H9 (cell line): ENCODE data around the gene DLG2. TPM values are rescaled to one million over a fixed set of nuclear protein-coding genes. Genes with fewer than 3 reads are reported as not detected.

Experiments
- DNase-seq: peaks from one replicate; pipeline ENCODE4 v3.0.0-alpha.2; 2017
- H2AFZ ChIP-seq: one replicate; pipeline ENCODE4 v1.6.1; 2013; ENCODE audit warnings: mild to moderate bottlenecking, low read length, control low read depth, moderate library complexity
- H2AK5ac ChIP-seq: 2 replicates; pipeline ENCODE4 v1.6.1; 2013; ENCODE audit warnings: low read length, control low read depth, mixed read lengths; ENCODE audit not compliant: insufficient read length
- H2BK120ac ChIP-seq: one replicate; pipeline ENCODE4 v1.6.1; 2013; ENCODE audit warnings: low read depth, mild to moderate bottlenecking, low read length, control low read depth, inconsistent platforms; ENCODE audit not compliant: poor library complexity, severe bottlenecking
- H2BK12ac ChIP-seq: 2 replicates; pipeline ENCODE4 v1.6.1; 2013; ENCODE audit warnings: low read length, control low read depth, mixed read lengths, low read depth; ENCODE audit not compliant: insufficient read length
- H2BK15ac ChIP-seq: 2 replicates; pipeline ENCODE4 v1.6.1; 2013; ENCODE audit warnings: low read depth, low read length, control low read depth
- H2BK20ac ChIP-seq: one replicate; pipeline ENCODE4 v1.6.1; 2013; ENCODE audit warnings: low read depth, mild to moderate bottlenecking, low read length, control low read depth, inconsistent platforms; ENCODE audit not compliant: poor library complexity, severe bottlenecking
- H2BK5ac ChIP-seq: 2 replicates; pipeline ENCODE4 v1.6.1; 2013; ENCODE audit warnings: low read length, control low read depth, mixed read lengths; ENCODE audit not compliant: insufficient read length
- H3K14ac ChIP-seq: 2 replicates; pipeline ENCODE4 v1.6.1; 2013; ENCODE audit warnings: low read length, control low read depth; ENCODE audit not compliant: insufficient read depth
- H3K18ac ChIP-seq: 2 replicates; pipeline ENCODE4 v1.6.1; 2013; ENCODE audit warnings: low read depth, mild to moderate bottlenecking, mixed read lengths, low read length, control low read depth; ENCODE audit not compliant: insufficient read length
- H3K23ac ChIP-seq: 2 replicates; pipeline ENCODE4 v1.6.1; 2013; ENCODE audit warnings: low read length, control low read depth, mixed read lengths, low read depth; ENCODE audit not compliant: insufficient read length
- H3K23me2 ChIP-seq: 2 replicates; pipeline ENCODE4 v1.6.1; 2013; ENCODE audit warnings: low read depth, mild to moderate bottlenecking, mixed read lengths, low read length, control low read depth; ENCODE audit not compliant: insufficient read length, poor library complexity, severe bottlenecking
- H3K27ac ChIP-seq: 2 replicates; pipeline ENCODE4 v1.5.1; 2013; ENCODE audit warnings: low read length, control low read depth, mixed read lengths, low read depth; ENCODE audit not compliant: insufficient read length
- H3K27me3 ChIP-seq: 2 replicates; pipeline ENCODE4 v1.6.1; 2013; ENCODE audit warnings: low read length, control low read depth, inconsistent platforms; ENCODE audit not compliant: insufficient read depth
- H3K4ac ChIP-seq: 2 replicates; pipeline ENCODE4 v1.6.1; 2013; ENCODE audit warnings: low read depth, mild to moderate bottlenecking, control low read depth, inconsistent platforms, low read length, moderate library complexity
- H3K4me1 ChIP-seq: 2 replicates; pipeline ENCODE4 v1.6.1; 2013; ENCODE audit warnings: low read length, control low read depth, inconsistent platforms; ENCODE audit not compliant: insufficient read depth
- H3K4me2 ChIP-seq: 2 replicates; pipeline ENCODE4 v1.6.1; 2013; ENCODE audit warnings: low read length, control low read depth, mixed read lengths; ENCODE audit not compliant: insufficient read length, insufficient read depth
- H3K56ac ChIP-seq: 2 replicates; pipeline ENCODE4 v1.6.1; 2013; ENCODE audit warnings: low read depth, mild to moderate bottlenecking, mixed read lengths, low read length, control low read depth; ENCODE audit not compliant: insufficient read length
- H3K79me1 ChIP-seq: 2 replicates; pipeline ENCODE4 v1.6.1; 2013; ENCODE audit warnings: low read depth, mild to moderate bottlenecking, moderate library complexity, low read length, control low read depth, inconsistent platforms; ENCODE audit not compliant: insufficient read depth, poor library complexity, severe bottlenecking
- H3K79me2 ChIP-seq: 2 replicates; pipeline ENCODE4 v1.6.1; 2013; ENCODE audit warnings: low read length, control low read depth, inconsistent platforms; ENCODE audit not compliant: insufficient read depth
- H3K9ac ChIP-seq: 2 replicates; pipeline ENCODE4 v1.6.1; 2013; ENCODE audit warnings: low read length, control low read depth, mixed read lengths; ENCODE audit not compliant: insufficient read length; ENCODE audit errors: extremely low read depth
- H3K9me3 ChIP-seq: one replicate; pipeline ENCODE4 v1.6.1; 2013; ENCODE audit warnings: low read depth, low read length, inconsistent platforms; ENCODE audit not compliant: control insufficient read depth
- H3T11ph ChIP-seq: one replicate; pipeline ENCODE4 v1.6.1; 2013; ENCODE audit warnings: mild to moderate bottlenecking, low read length, control low read depth, inconsistent platforms
- H4K20me1 ChIP-seq: one replicate; pipeline ENCODE4 v1.6.1; 2013; ENCODE audit not compliant: control insufficient read depth, insufficient read length, insufficient read depth
- H4K5ac ChIP-seq: 2 replicates; pipeline ENCODE4 v1.6.1; 2013; ENCODE audit warnings: low read depth, mild to moderate bottlenecking, mixed read lengths, low read length, control low read depth; ENCODE audit not compliant: insufficient read length
- H4K8ac ChIP-seq: replicated peaks from 2 replicates; pipeline ENCODE4 v1.6.1; 2013; ENCODE audit warnings: low read length, control low read depth, mixed read lengths, low read depth; ENCODE audit not compliant: insufficient read length
- H4K91ac ChIP-seq: 2 replicates; pipeline ENCODE4 v1.6.1; 2013; ENCODE audit warnings: low read depth, mild to moderate bottlenecking, moderate library complexity, mixed read lengths, low read length, control low read depth; ENCODE audit not compliant: insufficient read length
- H3K27ac Mint-ChIP-seq, 3 experiments: 2 replicates in 2 of 3; 3 replicates in 1 of 3; pipeline ENCODE4 v1.8.0; 2020 to 2021; ENCODE audit warnings: mixed read lengths in 3 of 3, mild to moderate bottlenecking in 1 of 3, moderate library complexity in 1 of 3
- H3K27me3 Mint-ChIP-seq: 2 replicates; pipeline ENCODE4 v1.8.0; 2021; ENCODE audit warnings: low read depth, mild to moderate bottlenecking, moderate library complexity, mixed read lengths
- H3K36me3 Mint-ChIP-seq, 3 experiments: 2 replicates in 2 of 3; 3 replicates in 1 of 3; pipeline ENCODE4 v1.8.0; 2020 to 2021; ENCODE audit warnings: low read depth in 3 of 3, mixed read lengths in 3 of 3; ENCODE audit not compliant: insufficient read depth in 1 of 3
- H3K4me1 Mint-ChIP-seq, 2 experiments: 2 replicates each; pipeline ENCODE4 v1.8.0; 2020; ENCODE audit warnings: mixed read lengths in 2 of 2
- H3K4me3 Mint-ChIP-seq, 2 experiments: 2 replicates in 1 of 2; 3 replicates in 1 of 2; pipeline ENCODE4 v1.8.0; 2020 to 2021; ENCODE audit warnings: mild to moderate bottlenecking in 2 of 2, mixed read lengths in 2 of 2, moderate library complexity in 1 of 2
- H3K9me3 Mint-ChIP-seq, 2 experiments: 2 replicates in 1 of 2; 3 replicates in 1 of 2; pipeline ENCODE4 v1.8.0; 2020; ENCODE audit warnings: mild to moderate bottlenecking in 2 of 2, mixed read lengths in 2 of 2, moderate library complexity in 1 of 2
- WGBS: extraction: QIAGEN DNeasy Blood & Tissue Kit; methylation state at CpG from one replicate; pipeline ENCODE4 v1.1.7; 2013; ENCODE audit warnings: missing lambda C conversion rate, low lambda C conversion rate, mixed read lengths; ENCODE audit not compliant: insufficient read length; ENCODE audit errors: extremely low coverage; 5-methylcytosine and 5-hydroxymethylcytosine counted together
- total RNA-seq: library from RNA; stranded (reverse); gene quantifications from 2 replicates; pipeline ENCODE4 v1.2.1, GENCODE V29; 2021
- TF ChIP-seq, protein P1 (sequence below): fragments of 200-600 bp; sonication (generic); conservative IDR thresholded peaks from 3 replicates; pipeline ENCODE4 v1.8.0; 2021; ENCODE audit warnings: antibody characterized with exemption, mild to moderate bottlenecking

Gene DLG2
- total RNA-seq, 1 experiment from 2014 or later, result 8.0 TPM

DNA sequence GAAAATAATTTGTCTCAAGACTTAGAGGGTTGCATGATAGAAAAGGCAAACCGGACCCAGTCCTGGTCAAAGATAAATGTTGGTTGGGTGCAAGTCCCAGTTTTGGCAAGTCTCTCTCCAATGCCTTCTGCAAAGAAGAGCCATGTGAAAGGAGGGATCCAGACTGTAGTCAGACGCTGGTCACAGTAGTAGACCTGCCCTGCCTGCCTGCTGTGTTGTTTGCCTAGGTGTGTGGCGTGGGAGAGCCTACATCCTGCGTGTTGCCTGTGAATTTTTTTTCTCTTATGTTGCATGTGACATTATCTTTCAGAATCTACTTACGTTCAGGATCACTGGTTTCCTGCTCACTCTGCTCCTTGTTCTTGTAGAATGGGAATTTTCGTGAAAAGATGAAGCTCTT, 2143.3 kb downstream of the DLG2 start:
- whole genome bisulfite sequencing, result no CpG with 5 or more reads among the region's 6 CpGs
- no peak overlapping the region for H2BK12ac ChIP-seq
- H3K4me1 Mint-ChIP-seq, result peaks cover 21 to 37% of the 10 kb centered on the region in 2 experiments

More for the DNA sequence above, 2143.3 kb downstream of the DLG2 start:
- no peak overlapping the region for H2BK15ac ChIP-seq
- no peak overlapping the region for H2BK20ac ChIP-seq
- H3K9ac ChIP-seq, result no peak overlapping the region
- H3K14ac ChIP-seq, result no peak overlapping the region
- H4K91ac ChIP-seq, result no peak overlapping the region
- peaks cover 5% of the 10 kb centered on the region; the same call in 1 of the 2 replicates for H3K4me1 ChIP-seq
- TF ChIP-seq, protein P1, sequence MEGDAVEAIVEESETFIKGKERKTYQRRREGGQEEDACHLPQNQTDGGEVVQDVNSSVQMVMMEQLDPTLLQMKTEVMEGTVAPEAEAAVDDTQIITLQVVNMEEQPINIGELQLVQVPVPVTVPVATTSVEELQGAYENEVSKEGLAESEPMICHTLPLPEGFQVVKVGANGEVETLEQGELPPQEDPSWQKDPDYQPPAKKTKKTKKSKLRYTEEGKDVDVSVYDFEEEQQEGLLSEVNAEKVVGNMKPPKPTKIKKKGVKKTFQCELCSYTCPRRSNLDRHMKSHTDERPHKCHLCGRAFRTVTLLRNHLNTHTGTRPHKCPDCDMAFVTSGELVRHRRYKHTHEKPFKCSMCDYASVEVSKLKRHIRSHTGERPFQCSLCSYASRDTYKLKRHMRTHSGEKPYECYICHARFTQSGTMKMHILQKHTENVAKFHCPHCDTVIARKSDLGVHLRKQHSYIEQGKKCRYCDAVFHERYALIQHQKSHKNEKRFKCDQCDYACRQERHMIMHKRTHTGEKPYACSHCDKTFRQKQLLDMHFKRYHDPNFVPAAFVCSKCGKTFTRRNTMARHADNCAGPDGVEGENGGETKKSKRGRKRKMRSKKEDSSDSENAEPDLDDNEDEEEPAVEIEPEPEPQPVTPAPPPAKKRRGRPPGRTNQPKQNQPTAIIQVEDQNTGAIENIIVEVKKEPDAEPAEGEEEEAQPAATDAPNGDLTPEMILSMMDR, result no peak
- no peak overlapping the region for H3K23ac ChIP-seq
- no peaks in the 10 kb centered on the region for H3K9me3 ChIP-seq
- H3K56ac ChIP-seq, result no peak overlapping the region
- H3K18ac ChIP-seq, result no peak overlapping the region
- H3K79me1 ChIP-seq, result no peaks in the 10 kb centered on the region
- H3K36me3 Mint-ChIP-seq, result no peaks in the 10 kb centered on the region
- no peak overlapping the region for H4K5ac ChIP-seq
- H4K8ac ChIP-seq, result no peak overlapping the region
- H2BK120ac ChIP-seq, result no peak overlapping the region
- no peaks in the 10 kb centered on the region for H3K9me3 Mint-ChIP-seq
- H3K27me3 Mint-ChIP-seq, result no peaks in the 10 kb centered on the region
- H3K79me2 ChIP-seq, result no peaks in the 10 kb centered on the region
- H4K20me1 ChIP-seq, result no peaks in the 10 kb centered on the region
- no peak overlapping the region for H3T11ph ChIP-seq
- no peak overlapping the region; a peak in 1 of 7 replicates for H3K27ac Mint-ChIP-seq
- no peaks in the 10 kb centered on the region for H3K27me3 ChIP-seq
- peak overlapping the region; percentile 55 for H2BK5ac ChIP-seq
- no peak overlapping the region for H2AFZ ChIP-seq
- H3K4me2 ChIP-seq, result no peak overlapping the region
- no peak for DNase-seq
- H3K4ac ChIP-seq, result no peak overlapping the region
- H3K27ac ChIP-seq, result no peak overlapping the region
- no peaks in the 10 kb centered on the region for H3K23me2 ChIP-seq
- H3K4me3 Mint-ChIP-seq, result no peak overlapping the region
- no peak overlapping the region for H2AK5ac ChIP-seq
